ENCODE data around the gene MCCC2. TPM values are rescaled to one million over a fixed set of nuclear protein-coding genes. Genes with fewer than 3 reads are reported as not detected.

The MCCC2 gene
- total RNA-seq, 4 donors from 2014 or later: 21.4 to 35.3 (median 26.0) TPM

DNA sequence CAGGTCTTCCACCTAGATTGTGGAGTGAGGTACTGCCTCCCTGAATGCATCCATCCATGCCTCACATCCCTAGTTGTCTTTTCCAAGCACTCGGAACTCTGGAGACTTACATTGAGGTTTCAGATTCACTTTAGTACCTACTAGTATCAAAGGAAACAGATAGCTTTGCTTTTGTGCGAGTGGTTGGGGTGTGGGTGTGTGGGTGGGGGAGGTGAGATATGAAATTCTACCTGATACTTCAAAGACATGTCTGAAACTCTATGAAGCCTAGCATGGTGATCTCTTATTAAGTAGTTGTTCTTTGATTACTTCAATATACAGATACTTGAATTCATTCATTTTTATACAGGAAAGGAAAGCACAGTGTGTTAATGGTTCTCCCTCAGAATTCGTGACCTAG is 64.4 kb downstream of the MCCC2 start:
- Histone ChIP-seq H3K4me3 (no peak overlapping the region), H3K27ac (peak overlapping the region in 1 of 4 donors; percentile 52), H3K27me3 (no peaks in the 10 kb centered on the region), H3K4me1 (peaks cover 0 to 16% (median 0%) of the 10 kb centered on the region in 3 donors), H3K9me3 (no peaks in the 10 kb centered on the region), H3K36me3 (peaks cover 3 to 94% of the 10 kb centered on the region in 2 donors)
- ATAC-seq: no peak
- WGBS, 2 donors (ENCODE audit: low coverage in 1 of 2): 89 to 90% methylated on average over 2 of the region's 3 CpGs
- TF ChIP-seq EP300 (IDR thresholded peaks at IDR 0.05) (no peak), POLR2A (IDR thresholded peaks at IDR 0.05) (no peak), POLR2AphosphoS5 (IDR thresholded peaks at IDR 0.05) (no peak)
- TF ChIP-seq, protein P1, sequence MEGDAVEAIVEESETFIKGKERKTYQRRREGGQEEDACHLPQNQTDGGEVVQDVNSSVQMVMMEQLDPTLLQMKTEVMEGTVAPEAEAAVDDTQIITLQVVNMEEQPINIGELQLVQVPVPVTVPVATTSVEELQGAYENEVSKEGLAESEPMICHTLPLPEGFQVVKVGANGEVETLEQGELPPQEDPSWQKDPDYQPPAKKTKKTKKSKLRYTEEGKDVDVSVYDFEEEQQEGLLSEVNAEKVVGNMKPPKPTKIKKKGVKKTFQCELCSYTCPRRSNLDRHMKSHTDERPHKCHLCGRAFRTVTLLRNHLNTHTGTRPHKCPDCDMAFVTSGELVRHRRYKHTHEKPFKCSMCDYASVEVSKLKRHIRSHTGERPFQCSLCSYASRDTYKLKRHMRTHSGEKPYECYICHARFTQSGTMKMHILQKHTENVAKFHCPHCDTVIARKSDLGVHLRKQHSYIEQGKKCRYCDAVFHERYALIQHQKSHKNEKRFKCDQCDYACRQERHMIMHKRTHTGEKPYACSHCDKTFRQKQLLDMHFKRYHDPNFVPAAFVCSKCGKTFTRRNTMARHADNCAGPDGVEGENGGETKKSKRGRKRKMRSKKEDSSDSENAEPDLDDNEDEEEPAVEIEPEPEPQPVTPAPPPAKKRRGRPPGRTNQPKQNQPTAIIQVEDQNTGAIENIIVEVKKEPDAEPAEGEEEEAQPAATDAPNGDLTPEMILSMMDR (IDR thresholded peaks at IDR 0.05): no peak

DNA sequence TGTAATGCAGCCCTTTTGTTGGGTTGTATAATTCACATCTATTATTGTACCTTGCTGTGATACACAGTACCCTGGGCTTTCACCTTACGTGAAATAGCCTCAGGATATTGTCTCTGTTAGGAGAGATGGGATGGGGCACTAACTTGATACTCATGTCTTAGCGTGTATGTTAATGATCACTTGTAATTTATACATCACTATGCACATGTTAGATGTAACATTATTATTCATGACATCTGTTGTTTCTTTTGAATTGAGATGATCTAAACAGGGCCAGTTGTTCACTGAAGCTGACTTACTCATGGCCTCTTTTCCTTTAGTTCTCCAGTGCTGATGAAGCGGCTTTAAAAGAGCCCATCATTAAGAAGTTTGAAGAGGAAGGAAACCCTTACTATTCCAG is 65.2 kb downstream of the MCCC2 start:
- TF ChIP-seq POLR2AphosphoS5 (IDR thresholded peaks at IDR 0.05): no peak
- TF ChIP-seq EP300 (IDR thresholded peaks at IDR 0.05): no peak
- TF ChIP-seq, protein P1 (IDR thresholded peaks at IDR 0.05): no peak
- TF ChIP-seq POLR2A (IDR thresholded peaks at IDR 0.05): no peak
- Histone ChIP-seq H3K4me1 (peaks cover 0 to 16% (median 0%) of the 10 kb centered on the region in 3 donors), H3K4me3 (no peak overlapping the region), H3K9me3 (no peaks in the 10 kb centered on the region), H3K36me3 (peaks cover 3 to 94% of the 10 kb centered on the region in 2 donors), H3K27ac (peak overlapping the region in 2 of 4 donors; percentile 52 to 56), H3K27me3 (no peaks in the 10 kb centered on the region)
- no peak for ATAC-seq
- 50 to 81% methylated on average over 2 to 3 of the region's 3 CpGs for WGBS, 2 donors (ENCODE audit: low coverage in 1 of 2)

DNA sequence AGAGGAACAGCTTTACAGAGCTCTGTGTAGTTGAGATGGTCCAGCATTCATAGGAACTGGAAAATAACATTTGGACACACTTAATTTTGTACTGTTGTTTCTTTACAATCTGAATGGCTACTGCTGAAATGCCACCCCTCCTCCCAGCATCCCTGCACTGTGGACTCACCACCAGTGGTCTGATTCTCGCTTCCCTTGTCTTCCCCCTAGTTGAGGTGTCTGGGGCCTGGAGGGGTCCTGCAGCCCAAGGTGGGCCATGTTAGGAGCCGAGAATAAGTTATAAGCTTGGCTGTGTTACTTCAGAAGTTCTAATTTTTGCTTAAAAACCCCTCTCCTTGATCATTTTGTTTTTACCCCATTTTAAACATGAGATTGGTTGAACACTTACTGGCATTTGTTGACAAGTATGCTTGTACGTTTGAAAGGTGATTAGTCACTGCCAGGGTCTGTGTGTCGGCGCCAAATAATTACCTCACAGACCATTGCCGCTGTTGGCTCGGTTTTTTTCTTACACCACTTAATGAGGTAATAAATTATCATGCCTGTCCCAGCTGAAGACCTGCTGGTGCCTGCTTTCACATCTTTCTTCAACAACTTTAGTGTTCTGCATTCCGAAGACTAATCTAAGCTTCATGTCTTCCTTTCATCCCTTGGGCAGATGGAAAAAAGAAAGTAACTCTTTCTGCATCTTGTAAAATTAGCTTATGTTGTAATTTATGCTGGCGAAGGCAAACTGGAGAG is 65.8 kb downstream of the MCCC2 start:
- H3K27me3 ChIP-seq: no peaks in the 10 kb centered on the region
- H3K9me3 ChIP-seq: no peaks in the 10 kb centered on the region
- H3K4me3 ChIP-seq: no peak overlapping the region
- peaks cover 0 to 16% (median 0%) of the 10 kb centered on the region in 3 donors for H3K4me1 ChIP-seq
- peak; percentile 74 for ATAC-seq
- H3K36me3 ChIP-seq: peaks cover 3 to 94% of the 10 kb centered on the region in 2 donors
- TF ChIP-seq POLR2A (IDR thresholded peaks at IDR 0.05) (no peak), POLR2AphosphoS5 (IDR thresholded peaks at IDR 0.05) (peak; percentile 70), EP300 (IDR thresholded peaks at IDR 0.05) (no peak)
- TF ChIP-seq, protein P1 (IDR thresholded peaks at IDR 0.05): no peak
- H3K27ac ChIP-seq: peak overlapping the region in 3 of 4 donors; percentile 39 to 56 (median 52)
- 18 to 22% methylated on average over 6 to 8 of the region's 9 CpGs for WGBS, 2 donors (ENCODE audit: low coverage in 1 of 2)

DNA sequence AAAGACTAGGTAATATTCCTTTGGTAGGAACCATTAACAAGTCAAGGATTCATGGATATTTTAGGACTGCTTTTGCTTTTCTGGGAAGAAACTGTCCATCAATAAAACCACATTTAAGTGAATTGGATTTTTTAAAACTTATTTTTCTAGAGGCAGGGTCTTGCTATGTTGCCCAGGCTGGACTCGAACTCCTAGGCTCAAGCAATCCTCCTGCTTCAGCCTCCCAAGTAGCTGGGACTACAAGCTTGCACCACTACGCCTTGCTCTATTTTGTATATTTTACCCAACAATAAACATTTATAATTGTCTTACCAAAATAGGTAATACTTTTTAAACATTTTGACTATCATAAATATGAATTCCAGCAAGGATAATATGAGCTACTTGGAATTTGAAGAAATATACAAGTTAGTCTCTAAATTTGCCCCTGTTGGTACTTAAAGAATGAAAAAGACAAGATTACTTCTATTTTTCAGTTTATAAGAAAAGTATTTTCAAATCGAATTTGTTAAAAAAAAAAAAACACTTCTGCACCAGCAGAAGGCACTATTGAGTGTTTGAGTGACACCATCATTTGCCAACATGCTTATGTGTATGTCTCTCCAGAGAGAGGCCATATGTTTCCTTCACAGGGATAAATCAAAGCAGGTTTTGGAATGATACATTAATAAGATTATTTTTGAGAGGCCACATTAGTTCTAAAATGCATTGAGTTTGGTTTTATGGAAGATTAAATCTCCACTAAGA is 71.9 kb downstream of the MCCC2 start:
- no peaks in the 10 kb centered on the region for H3K27me3 ChIP-seq
- H3K36me3 ChIP-seq: peaks cover 3 to 39% of the 10 kb centered on the region in 2 donors
- H3K27ac ChIP-seq: no peak overlapping the region
- no peak for ATAC-seq
- H3K9me3 ChIP-seq: no peaks in the 10 kb centered on the region
- H3K4me3 ChIP-seq: no peak overlapping the region
- TF ChIP-seq POLR2A (IDR thresholded peaks at IDR 0.05) (no peak), POLR2AphosphoS5 (IDR thresholded peaks at IDR 0.05) (no peak), EP300 (IDR thresholded peaks at IDR 0.05) (no peak)
- TF ChIP-seq, protein P1 (IDR thresholded peaks at IDR 0.05): no peak
- 77 to 87% methylated on average over 3 of the region's 3 CpGs for WGBS, 2 donors (ENCODE audit: low coverage in 1 of 2)
- H3K4me1 ChIP-seq: no peaks in the 10 kb centered on the region
